Caco-2 (cell line): Measurements from ENCODE around the gene ZNF91. TPM values are rescaled to one million over a fixed set of nuclear protein-coding genes. Genes with fewer than 3 reads are reported as not detected.

Experiments
- Bru-seq: library from RNA; stranded (reverse); fragments of 400-500 nt; gene quantifications from one replicate; lab custom pipeline; 2021; lab: Mats Ljungman, UMichigan
- BruChase-seq, 2 experiments: library from RNA; stranded (reverse); fragments of 400-500 nt; gene quantifications; one replicate each; lab custom pipeline; 2021; lab: Mats Ljungman, UMichigan
- BruUV-seq: library from RNA; stranded (reverse); fragments of 400-500 nt; replicated peaks from 2 replicates; lab custom pipeline; 2021; lab: Mats Ljungman, UMichigan
- CTCF ChIA-PET: fragments of 300-600 bp; sonication (Branson Sonifier 250); formaldehyde crosslinking; loops from one replicate; lab custom pipeline; 2022; ENCODE audit warnings: antibody characterized with exemption; lab: Charles Lee
- POLR2A ChIA-PET: fragments of 300-600 bp; sonication (Branson Sonifier 250); formaldehyde crosslinking; loops from one replicate; lab custom pipeline; 2022; ENCODE audit warnings: antibody characterized with exemption; lab: Charles Lee
- DNase-seq, 2 experiments: peaks; one replicate each; pipeline versions ENCODE4 v3.0.0 to v3.0.0-alpha.2; 2020 to 2022
- H3K27me3 ChIP-seq: replicated peaks from 2 replicates; pipeline ENCODE4 v1.6.0; 2011; ENCODE audit warnings: low read length; ENCODE audit not compliant: control insufficient read depth, insufficient read depth
- H3K36me3 ChIP-seq: 2 replicates; pipeline ENCODE4 v1.5.1; 2011; ENCODE audit warnings: low read length; ENCODE audit not compliant: control insufficient read depth, insufficient read depth
- H3K4me1 ChIP-seq: fragments of 250-450 bp; sonication (Bioruptor Pico); 2 replicates; pipeline ENCODE4 v1.5.1; 2020; ENCODE audit warnings: mild to moderate bottlenecking
- H3K4me3 ChIP-seq: 2 replicates; pipeline ENCODE4 v1.5.1; 2011; ENCODE audit warnings: low read depth, mild to moderate bottlenecking, control low read depth, low read length
- H3K9me3 ChIP-seq: fragments of 250-450 bp; sonication (Bioruptor Pico); 2 replicates; pipeline ENCODE4 v1.5.1; 2020; ENCODE audit warnings: mild to moderate bottlenecking, moderate library complexity
- H3K27ac Mint-ChIP-seq: one replicate; pipeline ENCODE4 v1.8.0; 2022; ENCODE audit warnings: mixed read lengths; ENCODE audit not compliant: unreplicated experiment
- H3K27me3 Mint-ChIP-seq: one replicate; pipeline ENCODE4 v1.8.0; 2022; ENCODE audit warnings: mixed read lengths; ENCODE audit not compliant: insufficient read depth, unreplicated experiment
- H3K36me3 Mint-ChIP-seq: one replicate; pipeline ENCODE4 v1.8.0; 2022; ENCODE audit warnings: mild to moderate bottlenecking, mixed read lengths; ENCODE audit not compliant: insufficient read depth, unreplicated experiment
- H3K4me1 Mint-ChIP-seq: one replicate; pipeline ENCODE4 v1.8.0; 2022; ENCODE audit warnings: low read depth, mixed read lengths; ENCODE audit not compliant: unreplicated experiment
- H3K4me3 Mint-ChIP-seq: one replicate; pipeline ENCODE4 v1.8.0; 2022; ENCODE audit warnings: mild to moderate bottlenecking, moderate library complexity, mixed read lengths; ENCODE audit not compliant: unreplicated experiment
- H3K9me3 Mint-ChIP-seq: one replicate; pipeline ENCODE4 v1.8.0; 2022; ENCODE audit warnings: mixed read lengths; ENCODE audit not compliant: unreplicated experiment
- intact Hi-C: fragments of 100-400 bp; cut with micrococcal nuclease; formaldehyde crosslinking; loops from one replicate; pipeline ENCODE4 v1.10.0; 2022; ENCODE audit not compliant: unreplicated experiment
- long read RNA-seq: library from polyadenylated mRNA; stranded (forward); transcript quantifications from one replicate; pipeline ENCODE4 v2.0.0, GENCODE V29; 2022
- total RNA-seq: library from RNA; stranded (reverse); gene quantifications from 2 replicates; pipeline ENCODE4 v1.2.3, GENCODE V29; 2022
- TF ChIP-seq, protein P1 (sequence below), 2 experiments: fragments of 200-600 bp in 1 of 2; IDR thresholded peaks; 1 replicate in 1 of 2; 2 replicates in 1 of 2; pipeline versions ENCODE4 v1.5.1 to v1.8.0; 2011 to 2022; ENCODE audit warnings: antibody characterized with exemption in 1 of 2, control low read depth in 1 of 2, inconsistent platforms in 1 of 2, low read depth in 1 of 2, low read length in 1 of 2, mild to moderate bottlenecking in 1 of 2, moderate library complexity in 1 of 2; ENCODE audit not compliant: insufficient read depth in 1 of 2, severe bottlenecking in 1 of 2, unreplicated experiment in 1 of 2

Gene ZNF91
- total RNA-seq (22.6 and 23.7 TPM in 2 replicates), Bru-seq, nascent RNA (percentile 87 among the genes with signal in this experiment), BruChase-seq, experiment 1, labeled RNA remaining after a 2-hour chase (percentile 84 among the genes with signal in this experiment), BruChase-seq, experiment 2, labeled RNA remaining after a 6-hour chase (percentile 78 among the genes with signal in this experiment)
- long read RNA-seq, full-length matches to known transcripts: 6 of 11 reads
- long read RNA-seq, partial matches to known transcripts: 1 of 11 reads
- long read RNA-seq, other reads (novel, unspliced or antisense): 4 of 11 reads

DNA sequence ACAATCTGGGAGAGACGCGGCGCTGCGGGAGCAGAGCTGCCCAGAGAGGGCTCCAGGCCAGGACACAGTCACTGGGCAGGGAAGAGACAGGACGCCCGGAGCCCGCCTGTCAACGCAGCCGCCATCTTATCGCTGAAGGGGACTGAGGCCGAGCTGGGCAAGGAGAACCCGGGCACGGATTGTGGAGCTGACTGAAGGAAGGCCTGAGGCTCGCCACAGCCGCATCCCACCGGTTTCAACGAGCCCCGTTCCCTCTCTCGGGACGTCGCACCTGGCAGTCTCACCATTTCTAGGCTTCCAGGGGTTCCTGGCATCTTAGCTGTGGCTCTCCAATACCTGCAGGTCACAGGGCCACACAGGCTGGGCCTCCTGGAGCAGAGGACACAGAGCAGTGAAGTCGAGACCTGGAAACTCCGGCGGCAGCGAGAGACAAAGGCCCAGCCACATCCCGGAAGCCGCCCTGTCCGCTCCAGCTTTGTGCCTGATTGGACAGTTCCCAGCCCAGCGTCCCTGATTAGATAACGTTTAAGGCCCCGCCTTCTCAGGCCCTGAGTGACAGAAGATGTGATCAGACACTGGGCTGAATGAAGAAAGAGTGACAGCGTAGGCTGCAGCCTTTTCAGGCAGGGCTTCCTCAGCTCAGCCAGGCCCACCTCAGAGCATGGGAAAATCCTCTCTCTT is at the start of gene ZNF91:
TSS of gene ZNF91 (minus strand) at position 431 of the 681 bp plus-strand sequence. CDS start at position 314, 117 bp downstream.
- peaks cover 40% of the 10 kb centered on the region for H3K36me3 Mint-ChIP-seq
- peaks cover 11% of the 10 kb centered on the region for H3K4me1 Mint-ChIP-seq
- TF ChIP-seq, protein P1, sequence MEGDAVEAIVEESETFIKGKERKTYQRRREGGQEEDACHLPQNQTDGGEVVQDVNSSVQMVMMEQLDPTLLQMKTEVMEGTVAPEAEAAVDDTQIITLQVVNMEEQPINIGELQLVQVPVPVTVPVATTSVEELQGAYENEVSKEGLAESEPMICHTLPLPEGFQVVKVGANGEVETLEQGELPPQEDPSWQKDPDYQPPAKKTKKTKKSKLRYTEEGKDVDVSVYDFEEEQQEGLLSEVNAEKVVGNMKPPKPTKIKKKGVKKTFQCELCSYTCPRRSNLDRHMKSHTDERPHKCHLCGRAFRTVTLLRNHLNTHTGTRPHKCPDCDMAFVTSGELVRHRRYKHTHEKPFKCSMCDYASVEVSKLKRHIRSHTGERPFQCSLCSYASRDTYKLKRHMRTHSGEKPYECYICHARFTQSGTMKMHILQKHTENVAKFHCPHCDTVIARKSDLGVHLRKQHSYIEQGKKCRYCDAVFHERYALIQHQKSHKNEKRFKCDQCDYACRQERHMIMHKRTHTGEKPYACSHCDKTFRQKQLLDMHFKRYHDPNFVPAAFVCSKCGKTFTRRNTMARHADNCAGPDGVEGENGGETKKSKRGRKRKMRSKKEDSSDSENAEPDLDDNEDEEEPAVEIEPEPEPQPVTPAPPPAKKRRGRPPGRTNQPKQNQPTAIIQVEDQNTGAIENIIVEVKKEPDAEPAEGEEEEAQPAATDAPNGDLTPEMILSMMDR (IDR thresholded peaks at IDR 0.05; ENCODE audit: insufficient read depth in 1 of 2, low read depth in 1 of 2, low read length in 1 of 2, severe bottlenecking in 1 of 2, unreplicated experiment in 1 of 2): no peak
- intact Hi-C loops: loop anchor here (10.0 kb wide), 1 partner anchor 120 kb away; no protein-coding TSS in a partner anchor
- H3K27me3 Mint-ChIP-seq: no peaks in the 10 kb centered on the region
- TSS peak; percentile 34 for BruUV-seq
- DNase-seq: peak; percentile 91 to 96
- Histone ChIP-seq H3K4me3 (peak within 1 kb of the TSS; percentile 93), H3K36me3 (no peaks in the 10 kb centered on the region), H3K9me3 (peaks cover 7% of the 10 kb centered on the region; the same call in 1 of the 2 replicates), H3K4me1 (peaks cover 32% of the 10 kb centered on the region), H3K27me3 (no peaks in the 10 kb centered on the region)
- peak within 1 kb of the TSS; percentile 96 for H3K27ac Mint-ChIP-seq
- ChIA-PET CTCF (no interaction called here), POLR2A (interaction anchor here (1.5 kb wide), 1 partner anchor 638 kb away, joined by 3 read pairs; no protein-coding TSS in a partner anchor)
- H3K9me3 Mint-ChIP-seq: peaks cover 12% of the 10 kb centered on the region
- H3K4me3 Mint-ChIP-seq: peak within 1 kb of the TSS; percentile 87

DNA sequence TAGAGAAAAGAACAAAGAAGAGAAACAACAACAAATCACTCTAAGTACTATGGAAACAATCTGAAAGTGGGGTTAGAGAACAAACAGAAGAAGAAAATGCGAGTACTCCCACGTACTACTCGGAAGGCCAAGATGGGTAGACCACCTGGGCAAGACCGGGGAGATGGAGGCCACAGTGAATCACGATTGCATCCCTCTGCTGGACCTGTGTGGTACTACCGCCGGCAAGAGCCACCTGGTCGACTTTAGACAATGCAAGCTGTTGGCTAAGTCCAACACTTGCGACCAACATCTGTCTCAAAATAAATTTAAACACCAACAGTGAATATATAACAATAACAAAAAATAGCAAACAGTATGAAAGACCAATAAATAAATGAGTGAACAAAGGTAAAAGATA is 45.5 kb upstream of the ZNF91 start:
- H3K4me1 ChIP-seq: no peaks in the 10 kb centered on the region
- no peak overlapping the region for H3K4me3 ChIP-seq
- intact Hi-C loops: no loop called here
- Mint-ChIP-seq H3K4me1 (no peaks in the 10 kb centered on the region), H3K27me3 (no peaks in the 10 kb centered on the region), H3K36me3 (peaks cover 6% of the 10 kb centered on the region), H3K27ac (no peak overlapping the region), H3K9me3 (peaks cover 57% of the 10 kb centered on the region), H3K4me3 (no peak overlapping the region)
- TF ChIP-seq, protein P1 (IDR thresholded peaks at IDR 0.05; ENCODE audit: insufficient read depth in 1 of 2, low read depth in 1 of 2, low read length in 1 of 2, severe bottlenecking in 1 of 2, unreplicated experiment in 1 of 2): peak; percentile 14 to 52
- no TSS peak for BruUV-seq
- ChIA-PET POLR2A (no interaction called here), CTCF (interaction anchor here (0.6 kb wide), 1 partner anchor 168 kb away, joined by 3 read pairs; no protein-coding TSS in a partner anchor)
- H3K27me3 ChIP-seq: no peaks in the 10 kb centered on the region
- H3K36me3 ChIP-seq: no peaks in the 10 kb centered on the region
- H3K9me3 ChIP-seq: no peaks in the 10 kb centered on the region
- DNase-seq: peak in 1 of 2 experiments; percentile 31

DNA sequence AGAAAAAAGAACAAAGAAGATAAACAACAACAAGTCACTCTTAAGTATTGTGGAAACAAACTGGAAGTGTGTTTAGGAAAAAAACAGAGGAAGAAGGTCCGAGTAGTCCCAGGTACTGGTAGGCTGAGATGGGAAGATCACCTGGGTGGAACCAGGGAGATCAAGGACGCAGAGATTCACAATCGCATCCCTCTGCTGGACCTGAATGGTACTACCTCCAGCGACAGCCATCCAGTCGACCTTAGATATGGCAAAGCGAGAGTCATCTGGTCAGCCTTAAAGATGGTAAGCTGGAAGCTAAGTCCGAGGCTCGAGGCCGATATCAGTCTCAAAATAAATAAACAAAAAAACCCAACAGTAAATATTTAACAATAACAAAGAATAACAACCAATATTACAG is 44.9 kb upstream of the ZNF91 start:
- peak in 1 of 2 experiments; percentile 28 for DNase-seq
- ChIA-PET CTCF (interaction anchor here (0.6 kb wide), 1 partner anchor 167 kb away, joined by 3 read pairs; no protein-coding TSS in a partner anchor), POLR2A (no interaction called here)
- no peak overlapping the region for H3K27ac Mint-ChIP-seq
- peaks cover 52% of the 10 kb centered on the region for H3K9me3 Mint-ChIP-seq
- H3K4me1 Mint-ChIP-seq: no peaks in the 10 kb centered on the region
- Histone ChIP-seq H3K27me3 (no peaks in the 10 kb centered on the region), H3K9me3 (no peaks in the 10 kb centered on the region), H3K4me1 (no peaks in the 10 kb centered on the region), H3K4me3 (no peak overlapping the region), H3K36me3 (no peaks in the 10 kb centered on the region)
- TF ChIP-seq, protein P1 (IDR thresholded peaks at IDR 0.05; ENCODE audit: insufficient read depth in 1 of 2, low read depth in 1 of 2, low read length in 1 of 2, severe bottlenecking in 1 of 2, unreplicated experiment in 1 of 2): peak in 1 of 2 experiments; percentile 1
- no peak overlapping the region for H3K4me3 Mint-ChIP-seq
- BruUV-seq: no TSS peak
- H3K27me3 Mint-ChIP-seq: no peaks in the 10 kb centered on the region
- peaks cover 6% of the 10 kb centered on the region for H3K36me3 Mint-ChIP-seq
- intact Hi-C loops: no loop called here
